SK-N-SH (cell line): ENCODE data around the gene MADD.

ENCODE experiments used
- NRF1 ChIP-seq: IDR thresholded peaks from 2 replicates; pipeline ENCODE4 v1.6.1; 2012; ENCODE audit warnings: low read depth, mild to moderate bottlenecking, low read length
- POLR2AphosphoS5 ChIP-seq: IDR thresholded peaks from 2 replicates; pipeline ENCODE4 v1.6.1; 2012; ENCODE audit warnings: low read depth, low read length
- SMC3 ChIP-seq: IDR thresholded peaks from 2 replicates; pipeline ENCODE4 v1.6.1; 2012; ENCODE audit warnings: low read depth, low read length, improper control_type of control experiment
- TEAD4 ChIP-seq: IDR thresholded peaks from 2 replicates; pipeline ENCODE4 v1.4.0; 2012; ENCODE audit warnings: mild to moderate bottlenecking, borderline replicate concordance; ENCODE audit not compliant: insufficient read depth

GRCh38 chr11:47276923-47277322 lies 7.0 kb downstream of the MADD start:
- TF ChIP-seq SMC3 (no peak), NRF1 (no peak), POLR2AphosphoS5 (no peak), TEAD4 (no peak)
